H1 (cell line): ENCODE measurements around the gene WWC1. TPM values are rescaled to one million over a fixed set of nuclear protein-coding genes. Genes with fewer than 3 reads are reported as not detected.
A peak's percentile ranks its signal among the peaks of the same experiment; 100 is the strongest.

Source experiments
- CTCF ChIA-PET: fragments of 300-600 bp; sonication (Branson Sonifier 250); formaldehyde crosslinking; loops from one replicate; lab custom pipeline; 2021; ENCODE audit not compliant: partially characterized antibody; lab: Charles Lee
- POLR2A ChIA-PET: fragments of 300-600 bp; sonication (Branson Sonifier 250); formaldehyde crosslinking; loops from one replicate; lab custom pipeline; 2021; ENCODE audit warnings: inconsistent platforms; ENCODE audit not compliant: partially characterized antibody; lab: Charles Lee
- DNase-seq, 2 experiments: peaks; one replicate each; pipeline versions ENCODE4 v3.0.0 to v3.0.0-alpha.2; 2010 to 2022; ENCODE audit warnings: low spot score in 2 of 2, low read depth in 1 of 2, mixed read lengths in 1 of 2
- FAIRE-seq: peaks from 2 replicates; lab custom pipeline; 2011; peaks lifted over from hg19 to GRCh38; lab: Jason Lieb, UNC
- H2AFZ ChIP-seq: 2 replicates; pipeline ENCODE4 v1.8.1; 2012; ENCODE audit warnings: low read length, inconsistent platforms
- H2AK5ac ChIP-seq: 2 replicates; pipeline ENCODE4 v1.6.1; 2013; ENCODE audit warnings: low read depth, low read length
- H2BK120ac ChIP-seq: replicated peaks from 2 replicates; pipeline ENCODE3; 2013; ENCODE audit warnings: low read depth, low read length, inconsistent platforms
- H2BK12ac ChIP-seq: 2 replicates; pipeline ENCODE4 v1.6.1; 2013; ENCODE audit warnings: low read depth, low read length
- H2BK15ac ChIP-seq: 2 replicates; pipeline ENCODE4 v1.6.1; 2013; ENCODE audit warnings: low read length
- H2BK20ac ChIP-seq: 2 replicates; pipeline ENCODE4 v1.6.1; 2013; ENCODE audit warnings: low read length
- H2BK5ac ChIP-seq: 2 replicates; pipeline ENCODE4 v1.6.1; 2013; ENCODE audit warnings: low read depth, low read length
- H3K14ac ChIP-seq: 2 replicates; pipeline ENCODE4 v1.6.1; 2013; ENCODE audit warnings: inconsistent platforms; ENCODE audit not compliant: insufficient read length
- H3K18ac ChIP-seq: 2 replicates; pipeline ENCODE4 v1.6.1; 2013; ENCODE audit warnings: low read length; ENCODE audit errors: extremely low read depth
- H3K23ac ChIP-seq: 2 replicates; pipeline ENCODE4 v1.6.1; 2013; ENCODE audit warnings: inconsistent platforms; ENCODE audit not compliant: insufficient read length
- H3K23me2 ChIP-seq: 2 replicates; pipeline ENCODE4 v1.6.1; 2013; ENCODE audit warnings: low read depth, low read length
- H3K27ac ChIP-seq: 2 replicates; pipeline ENCODE4 v1.6.1; 2011; ENCODE audit warnings: low read depth, low read length, inconsistent platforms
- H3K27me3 ChIP-seq, 4 experiments: replicated peaks in 1 of 4; 1 replicate in 1 of 4; 2 replicates in 3 of 4; pipeline versions ENCODE4 v1.6.1 to v1.8.1; 2011 to 2013; ENCODE audit warnings: low read length in 3 of 4, mild to moderate bottlenecking in 3 of 4, inconsistent platforms in 2 of 4, mixed read lengths in 2 of 4, moderate library complexity in 1 of 4; ENCODE audit not compliant: control insufficient read depth in 3 of 4, insufficient read depth in 3 of 4; ENCODE audit errors: extremely low read depth in 1 of 4
- H3K36me3 ChIP-seq, 4 experiments: 2 replicates each; pipeline versions ENCODE4 v1.6.1 to v1.8.1; 2011 to 2013; ENCODE audit warnings: mild to moderate bottlenecking in 4 of 4, low read length in 3 of 4, moderate library complexity in 2 of 4, control low read depth in 1 of 4, inconsistent platforms in 1 of 4; ENCODE audit not compliant: insufficient read depth in 4 of 4, control insufficient read depth in 2 of 4
- H3K4ac ChIP-seq: replicated peaks from 2 replicates; pipeline ENCODE3; 2013; ENCODE audit warnings: low read length, low read depth, mixed read lengths, inconsistent platforms; ENCODE audit not compliant: insufficient read length
- H3K4me1 ChIP-seq, 4 experiments: replicated peaks in 1 of 4; 1 replicate in 1 of 4; 2 replicates in 3 of 4; pipeline versions ENCODE4 v1.6.1 to v1.8.1; 2011 to 2013; ENCODE audit warnings: low read length in 3 of 4, inconsistent platforms in 2 of 4, mixed read lengths in 1 of 4; ENCODE audit not compliant: insufficient read depth in 4 of 4, control insufficient read depth in 3 of 4
- H3K4me2 ChIP-seq, 2 experiments: 2 replicates each; pipeline versions ENCODE4 v1.6.1 to v1.8.1; 2011 to 2013; ENCODE audit warnings: low read depth in 2 of 2, low read length in 2 of 2, control low read depth in 1 of 2, inconsistent platforms in 1 of 2, mild to moderate bottlenecking in 1 of 2; ENCODE audit not compliant: insufficient read depth in 1 of 2
- H3K4me3 ChIP-seq, 4 experiments: fragments of 200-600, 300-600 bp in 1 of 4; sonication (generic), shearing (Covaris generic), sonication (Bioruptor Twin) in 1 of 4; 2 replicates each; pipeline versions ENCODE4 v1.5.1 to v1.8.1; 2011 to 2016; ENCODE audit warnings: low read length in 4 of 4, low read depth in 3 of 4, control low read depth in 2 of 4, inconsistent platforms in 2 of 4, mild to moderate bottlenecking in 2 of 4, mixed read lengths in 1 of 4, moderate library complexity in 1 of 4; ENCODE audit not compliant: insufficient read depth in 2 of 4; ENCODE audit errors: extremely low read depth in 1 of 4
- H3K56ac ChIP-seq: replicated peaks from 2 replicates; pipeline ENCODE3; 2013; ENCODE audit warnings: low read depth, mild to moderate bottlenecking, mixed read lengths, low read length, inconsistent platforms; ENCODE audit not compliant: insufficient read length
- H3K79me1 ChIP-seq: 2 replicates; pipeline ENCODE4 v1.6.1; 2013; ENCODE audit warnings: low read depth, low read length, control low read depth
- H3K79me2 ChIP-seq, 2 experiments: 2 replicates each; pipeline versions ENCODE4 v1.6.1 to v1.8.1; 2012 to 2013; ENCODE audit warnings: low read length in 2 of 2, mild to moderate bottlenecking in 2 of 2, inconsistent platforms in 1 of 2; ENCODE audit not compliant: insufficient read depth in 2 of 2, control insufficient read depth in 1 of 2
- H3K9ac ChIP-seq, 4 experiments: replicated peaks in 1 of 4; 1 replicate in 1 of 4; 2 replicates in 3 of 4; pipeline versions ENCODE4 v1.6.1 to v1.8.1; 2011 to 2013; ENCODE audit warnings: low read depth in 3 of 4, low read length in 3 of 4, control low read depth in 2 of 4, mild to moderate bottlenecking in 2 of 4, moderate library complexity in 2 of 4, inconsistent platforms in 1 of 4; ENCODE audit errors: extremely low read depth in 1 of 4
- H3K9me3 ChIP-seq, 2 experiments: 2 replicates each; pipeline versions ENCODE4 v1.6.1 to v1.8.1; 2012 to 2013; ENCODE audit warnings: mild to moderate bottlenecking in 2 of 2, moderate library complexity in 2 of 2, control low read depth in 1 of 2, inconsistent platforms in 1 of 2, low read depth in 1 of 2, low read length in 1 of 2, mixed read lengths in 1 of 2; ENCODE audit not compliant: insufficient read depth in 2 of 2
- H4K20me1 ChIP-seq, 2 experiments: replicated peaks in 1 of 2; 2 replicates each; pipeline versions ENCODE3 to v1.8.1; 2011 to 2013; ENCODE audit warnings: inconsistent platforms in 2 of 2, low read length in 2 of 2, mild to moderate bottlenecking in 1 of 2; ENCODE audit not compliant: insufficient read depth in 2 of 2, control insufficient read depth in 1 of 2
- H4K5ac ChIP-seq: 2 replicates; pipeline ENCODE4 v1.6.1; 2013; ENCODE audit warnings: low read length, low read depth, mixed read lengths, inconsistent platforms; ENCODE audit not compliant: insufficient read length
- H4K8ac ChIP-seq: 2 replicates; pipeline ENCODE4 v1.8.0; 2013; ENCODE audit warnings: mild to moderate bottlenecking, moderate library complexity, low read length, inconsistent platforms; ENCODE audit not compliant: insufficient read depth; ENCODE audit errors: extremely low read depth
- H4K91ac ChIP-seq: replicated peaks from 2 replicates; pipeline ENCODE3; 2013; ENCODE audit warnings: low read length, mixed read lengths, inconsistent platforms; ENCODE audit not compliant: insufficient read length
- CEBPB ChIP-seq: IDR thresholded peaks from 2 replicates; pipeline ENCODE4 v1.6.1; 2012; ENCODE audit warnings: low read depth, low read length
- JUND ChIP-seq: IDR thresholded peaks from 2 replicates; pipeline ENCODE4 v1.6.1; 2011; ENCODE audit warnings: mild to moderate bottlenecking, improper control_type of control experiment, low read length
- NANOG ChIP-seq: IDR thresholded peaks from 2 replicates; pipeline ENCODE4 v1.6.1; 2011; ENCODE audit warnings: low read length, low read depth, mild to moderate bottlenecking, inconsistent platforms; ENCODE audit not compliant: insufficient read depth, poor library complexity, severe bottlenecking
- RBBP5 ChIP-seq: IDR thresholded peaks from 2 replicates; pipeline ENCODE4 v1.7.1; 2012; ENCODE audit warnings: low read depth, mild to moderate bottlenecking, inconsistent platforms, low read length, moderate library complexity, borderline replicate concordance
- SIX5 ChIP-seq: IDR thresholded peaks from 2 replicates; pipeline ENCODE4 v1.6.1; 2011; ENCODE audit warnings: mild to moderate bottlenecking, low read depth, low read length
- TAF1 ChIP-seq: IDR thresholded peaks from 2 replicates; pipeline ENCODE4 v1.6.1; 2011; ENCODE audit warnings: mild to moderate bottlenecking, low read depth, low read length
- WGBS, 2 experiments: shearing (Covaris generic) in 1 of 2; methylation state at CpG; one replicate each; pipeline versions ENCODE4 v1.1.6 to v1.1.7; 2013 to 2015; ENCODE audit warnings: low lambda C conversion rate in 2 of 2, mixed read lengths in 2 of 2, inconsistent platforms in 1 of 2, low coverage in 1 of 2, missing lambda C conversion rate in 1 of 2; ENCODE audit not compliant: insufficient replicate concordance in 2 of 2, insufficient coverage in 1 of 2, insufficient read length in 1 of 2; ENCODE audit errors: extremely low coverage in 1 of 2, missing lambda C conversion rate in 1 of 2; 5-methylcytosine and 5-hydroxymethylcytosine counted together
- polyA plus RNA-seq, 7 experiments: library from polyadenylated mRNA; depleted of rRNA in 3 of 7; stranded (reverse) in 5 of 7; unstranded in 2 of 7; fragments of >200 nt in 5 of 7; fragments of 200-250 nt in 2 of 7; gene quantifications; 1 replicate in 5 of 7; 2 replicates in 1 of 7; 4 replicates in 1 of 7; pipeline versions ENCODE4 v1.2.1 to v1.2.3, GENCODE V29; 2011 to 2013; ENCODE audit warnings: missing spikeins in 2 of 7, mixed read lengths in 2 of 7
- total RNA-seq: library from RNA; stranded (reverse); fragmentation: NEBNext Ultra II Directional; extraction: Animal tissue kit (Norgen Biotek cat#: 25700); gene quantifications from 2 replicates; pipeline ENCODE4 v1.2.1, GENCODE V29; 2021
- TF ChIP-seq, protein P1 (sequence below): IDR thresholded peaks from 2 replicates; pipeline ENCODE4 v1.6.1; 2011; ENCODE audit warnings: low read depth, mild to moderate bottlenecking, low read length; ENCODE audit not compliant: insufficient read depth

WWC1 gene
- total and polyA plus RNA-seq, 2 of the 8 experiments (the other 6 are each of a cell fraction or from before 2014, with no cell fraction given): 16.4 to 41.1 TPM

DNA sequence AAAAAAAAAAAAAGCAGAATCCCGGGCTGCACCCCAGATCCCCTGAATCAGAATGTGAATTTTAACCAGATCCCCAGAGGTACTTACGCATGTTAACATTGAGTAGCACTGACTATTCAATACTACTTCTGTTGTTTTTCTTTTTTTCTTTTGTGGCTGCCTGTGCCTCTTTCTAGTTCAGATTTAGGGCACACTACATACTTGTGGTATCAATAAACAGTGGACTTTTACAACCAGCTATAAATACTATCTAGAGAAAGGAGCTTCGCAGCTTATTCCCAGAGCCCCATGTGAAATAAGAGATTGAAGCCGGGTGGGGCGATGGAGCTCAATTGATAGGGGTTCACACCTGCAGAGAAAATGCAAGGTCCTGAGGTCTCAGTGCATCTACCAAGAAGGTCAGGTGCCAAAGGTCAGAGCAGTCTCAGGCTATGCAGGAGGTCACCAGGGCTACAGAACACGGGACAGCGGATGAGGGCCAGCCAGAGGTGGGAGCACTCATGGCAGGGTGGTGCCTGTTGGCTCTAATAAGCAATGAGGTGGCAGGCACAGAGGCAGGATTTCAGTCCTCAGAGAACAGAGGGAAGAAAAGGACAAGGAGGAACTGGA, 22.3 kb downstream of the WWC1 start:
- CTCF ChIA-PET: interaction anchor here (0.6 to 6.7 kb wide), 8 partner anchors 11 to 828 kb away, joined by 3 to 56 read pairs (median 4); partner anchors contain the start of gene WWC1
- TF ChIP-seq CEBPB (no peak), SIX5 (no peak), TAF1 (no peak), JUND (no peak), NANOG (no peak), RBBP5 (no peak)
- TF ChIP-seq, protein P1, sequence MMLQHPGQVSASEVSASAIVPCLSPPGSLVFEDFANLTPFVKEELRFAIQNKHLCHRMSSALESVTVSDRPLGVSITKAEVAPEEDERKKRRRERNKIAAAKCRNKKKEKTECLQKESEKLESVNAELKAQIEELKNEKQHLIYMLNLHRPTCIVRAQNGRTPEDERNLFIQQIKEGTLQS: no peak

More for the DNA sequence above, 22.3 kb downstream of the WWC1 start:
- Histone ChIP-seq H2BK5ac (no peak overlapping the region), H2BK12ac (no peak overlapping the region), H3K36me3 (no peaks in the 10 kb centered on the region), H4K20me1 (peaks cover 10 to 30% of the 10 kb centered on the region in 2 experiments), H3K79me1 (peaks cover 7% of the 10 kb centered on the region), H3K14ac (no peak overlapping the region), H2BK15ac (no peak overlapping the region), H3K79me2 (peaks cover 2 to 36% of the 10 kb centered on the region in 2 experiments; a peak in 3 of 4 replicates), H3K56ac (no peak overlapping the region), H3K23me2 (0 out of 2 replicates have a peak, but pooled peaks cover 3% of the 10 kb centered on the region), H3K27me3 (peaks cover 0 to 3% (median 1%) of the 10 kb centered on the region in 4 experiments; a peak in 3 of 7 replicates), H3K4me3 (no peak overlapping the region), H3K27ac (no peak overlapping the region), H4K8ac (peak overlapping the region; percentile 65; the same call in 1 of the 2 replicates), H3K4me1 (peaks cover 2 to 19% (median 4%) of the 10 kb centered on the region in 4 experiments; a peak in 5 of 7 replicates), H2AFZ (no peak overlapping the region), H3K4me2 (no peak overlapping the region), H2AK5ac (no peak overlapping the region), H4K5ac (no peak overlapping the region), H2BK120ac (no peak overlapping the region), H3K18ac (no peak overlapping the region), H3K23ac (no peak overlapping the region), H3K4ac (no peak overlapping the region), H3K9me3 (no peaks in the 10 kb centered on the region), H4K91ac (no peak overlapping the region), H2BK20ac (no peak overlapping the region), H3K9ac (no peak overlapping the region)
- no peak for FAIRE-seq
- POLR2A ChIA-PET: interaction anchor here (1.3 kb wide), 1 partner anchor 14 kb away, joined by 3 read pairs; no protein-coding TSS in a partner anchor
- DNase-seq: no peak
- 87% methylated on average over 7 of the region's 7 CpGs; no CpG with 5 or more reads in 1 of the 2 experiments for WGBS, 2 experiments
